Tibial nerve (tissue), 4 donors: Measurements from ENCODE around the gene DNAJC10. TPM values are rescaled to one million over a fixed set of nuclear protein-coding genes. Genes with fewer than 3 reads are reported as not detected.

Experiments used
- DNase-seq, 2 donors: peaks; one replicate each; pipeline ENCODE4 v3.0.0-alpha.2; 2019; ENCODE audit warnings: low spot score in 2 of 2
- H3K27ac ChIP-seq, 4 donors: fragments of 200-600 bp; sonication (generic) in 3 of 4; one replicate each; pipeline ENCODE4 v1.5.1; 2017 to 2019; ENCODE audit warnings: mild to moderate bottlenecking in 1 of 4
- H3K27me3 ChIP-seq, 2 donors: fragments of 200-600 bp; sonication (generic) in 1 of 2; one replicate each; pipeline versions ENCODE4 v1.5.1 to v1.6.0; 2017 to 2019
- H3K36me3 ChIP-seq, 3 donors: fragments of 200-600 bp; sonication (generic); one replicate each; pipeline ENCODE4 v1.5.1; 2018 to 2019
- H3K4me1 ChIP-seq, 4 donors: fragments of 200-600 bp; sonication (generic) in 3 of 4; one replicate each; pipeline ENCODE4 v1.5.1; 2017 to 2019
- H3K4me3 ChIP-seq, 4 donors: fragments of 200-600 bp; sonication (generic) in 3 of 4; one replicate each; pipeline ENCODE4 v1.5.1; 2017 to 2019; ENCODE audit warnings: mild to moderate bottlenecking in 1 of 4, moderate library complexity in 1 of 4
- H3K9me3 ChIP-seq, 4 donors: fragments of 200-600 bp; sonication (generic) in 3 of 4; one replicate each; pipeline ENCODE4 v1.5.1; 2017 to 2019
- EP300 ChIP-seq, 2 donors: sonication (generic); formaldehyde crosslinking; IDR thresholded peaks; one replicate each; pipeline ENCODE4 v1.6.1; 2017; ENCODE audit warnings: antibody characterized with exemption in 2 of 2, mild to moderate bottlenecking in 1 of 2
- POLR2A ChIP-seq, 2 donors: fragments of 450-650 bp; IDR thresholded peaks; one replicate each; pipeline ENCODE4 v1.6.1; 2017; ENCODE audit warnings: antibody characterized with exemption in 2 of 2, mild to moderate bottlenecking in 2 of 2, moderate library complexity in 2 of 2
- WGBS, 2 donors: methylation state at CpG; one replicate each; pipeline ENCODE4 v1.1.5; 2018; 5-methylcytosine and 5-hydroxymethylcytosine counted together
- small RNA-seq: library from RNA; depleted of rRNA; stranded (forward); fragments of <200 nt; gene quantifications from one replicate; pipeline ENCODE3, GENCODE V24; 2016
- total RNA-seq, 4 donors: library from RNA; depleted of rRNA; stranded (reverse); fragments of >200 nt; gene quantifications; one replicate each; pipeline ENCODE4 v1.1.0, GENCODE V29; 2016
- TF ChIP-seq, protein P1 (sequence below), 5 experiments: fragments of 200-600 bp in 3 of 5; fragments of 450-650 bp in 2 of 5; sonication (generic) in 3 of 5; IDR thresholded peaks; one replicate each; pipeline ENCODE4 v1.5.1; 2016 to 2019; ENCODE audit warnings: antibody characterized with exemption in 5 of 5, mild to moderate bottlenecking in 3 of 5, moderate library complexity in 2 of 5

Gene DNAJC10
- total RNA-seq, 4 donors from 2014 or later = 54.7 to 66.3 (median 62.0) TPM

DNA sequence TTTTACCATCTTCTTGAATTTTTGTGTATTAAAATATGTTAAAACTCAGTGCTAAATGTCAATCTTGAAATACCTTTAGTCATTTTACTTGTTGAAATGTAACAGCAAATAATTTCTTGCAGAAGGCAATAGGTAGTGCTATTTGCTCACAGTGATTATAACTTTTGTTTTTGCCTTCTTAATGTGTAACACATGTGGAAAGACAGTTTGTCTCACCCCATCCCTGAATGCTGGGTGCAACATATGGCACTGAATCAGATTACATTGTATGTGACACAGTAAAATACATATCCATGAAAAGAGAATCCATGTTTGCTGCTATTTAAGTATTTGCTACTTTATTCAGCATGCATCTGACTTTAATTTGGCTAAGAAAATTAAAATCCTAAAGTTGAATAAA lies 115.0 kb downstream of the DNAJC10 start:
- Histone ChIP-seq H3K27ac (no peak overlapping the region), H3K9me3 (no peaks in the 10 kb centered on the region), H3K27me3 (no peaks in the 10 kb centered on the region), H3K4me3 (no peak overlapping the region), H3K36me3 (no peaks in the 10 kb centered on the region), H3K4me1 (peaks cover 0 to 3% (median 0%) of the 10 kb centered on the region in 4 donors)
- DNase-seq = no peak
- TF ChIP-seq EP300 (IDR thresholded peaks at IDR 0.05) = no peak
- TF ChIP-seq, protein P1, sequence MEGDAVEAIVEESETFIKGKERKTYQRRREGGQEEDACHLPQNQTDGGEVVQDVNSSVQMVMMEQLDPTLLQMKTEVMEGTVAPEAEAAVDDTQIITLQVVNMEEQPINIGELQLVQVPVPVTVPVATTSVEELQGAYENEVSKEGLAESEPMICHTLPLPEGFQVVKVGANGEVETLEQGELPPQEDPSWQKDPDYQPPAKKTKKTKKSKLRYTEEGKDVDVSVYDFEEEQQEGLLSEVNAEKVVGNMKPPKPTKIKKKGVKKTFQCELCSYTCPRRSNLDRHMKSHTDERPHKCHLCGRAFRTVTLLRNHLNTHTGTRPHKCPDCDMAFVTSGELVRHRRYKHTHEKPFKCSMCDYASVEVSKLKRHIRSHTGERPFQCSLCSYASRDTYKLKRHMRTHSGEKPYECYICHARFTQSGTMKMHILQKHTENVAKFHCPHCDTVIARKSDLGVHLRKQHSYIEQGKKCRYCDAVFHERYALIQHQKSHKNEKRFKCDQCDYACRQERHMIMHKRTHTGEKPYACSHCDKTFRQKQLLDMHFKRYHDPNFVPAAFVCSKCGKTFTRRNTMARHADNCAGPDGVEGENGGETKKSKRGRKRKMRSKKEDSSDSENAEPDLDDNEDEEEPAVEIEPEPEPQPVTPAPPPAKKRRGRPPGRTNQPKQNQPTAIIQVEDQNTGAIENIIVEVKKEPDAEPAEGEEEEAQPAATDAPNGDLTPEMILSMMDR (IDR thresholded peaks at IDR 0.05) = no peak
- TF ChIP-seq POLR2A (IDR thresholded peaks at IDR 0.05) = no peak

DNA sequence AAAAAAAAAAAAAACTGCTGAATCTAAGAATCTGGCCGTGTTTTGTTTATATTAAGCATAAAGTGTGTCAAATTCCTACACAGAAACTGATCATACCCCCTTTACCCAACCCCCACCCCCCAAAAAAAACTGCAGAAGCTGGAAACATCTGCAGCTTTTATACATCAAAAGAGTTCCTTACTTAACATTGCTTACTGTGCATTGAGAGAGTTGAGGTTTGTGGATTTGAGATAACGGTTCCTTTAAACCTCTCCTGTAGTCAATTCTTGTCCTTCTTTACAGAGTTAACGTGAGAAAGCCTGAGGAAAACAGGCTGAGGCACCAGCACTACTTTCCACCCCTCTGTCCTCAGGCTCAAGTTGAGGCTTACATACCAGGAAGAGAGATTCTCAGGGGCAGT lies 115.9 kb downstream of the DNAJC10 start:
- Histone ChIP-seq H3K36me3 (no peaks in the 10 kb centered on the region), H3K27me3 (no peaks in the 10 kb centered on the region), H3K9me3 (no peaks in the 10 kb centered on the region), H3K4me3 (no peak overlapping the region), H3K4me1 (no peaks in the 10 kb centered on the region), H3K27ac (no peak overlapping the region)
- no peak for DNase-seq
- WGBS, 2 donors = 78 to 79% methylated on average over 3 of the region's 3 CpGs
- TF ChIP-seq POLR2A (IDR thresholded peaks at IDR 0.05) (no peak), EP300 (IDR thresholded peaks at IDR 0.05) (no peak)
- TF ChIP-seq, protein P1 (IDR thresholded peaks at IDR 0.05) = no peak

DNA sequence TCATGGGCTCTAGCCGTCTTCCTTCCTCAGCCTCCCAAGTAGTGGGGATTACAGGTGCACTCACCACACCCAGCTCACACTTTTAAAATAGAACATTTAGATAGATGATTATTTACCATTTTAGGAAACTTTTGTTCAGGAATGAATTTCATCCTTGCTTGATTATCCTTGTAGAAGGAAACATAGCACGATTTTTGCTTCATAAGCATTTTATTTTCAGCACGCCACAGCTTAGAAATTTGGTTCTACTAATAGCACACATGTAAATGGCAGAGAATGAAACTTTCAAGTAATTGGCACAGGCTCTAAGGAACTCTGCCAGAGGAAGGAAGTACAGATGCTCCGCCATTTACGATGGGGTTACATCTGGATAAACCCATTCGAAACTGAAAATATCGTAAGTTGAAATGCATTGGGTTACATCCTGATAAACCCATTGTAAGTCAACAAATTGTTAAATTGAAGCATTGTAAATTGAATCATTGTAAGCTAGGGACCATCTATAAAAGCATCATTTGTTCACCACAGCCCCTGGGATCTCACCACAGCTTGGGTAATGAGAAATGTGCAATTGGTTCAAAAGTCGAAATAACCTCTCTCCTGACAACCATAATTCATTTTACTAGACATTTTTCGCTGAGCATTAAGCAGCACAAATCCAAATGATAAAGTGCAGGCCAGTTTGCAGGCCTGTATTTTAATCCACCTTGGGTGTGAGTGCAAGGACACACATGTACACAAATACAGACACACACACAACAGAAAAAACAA lies 117.2 kb downstream of the DNAJC10 start:
- no peak for DNase-seq
- WGBS, 2 donors = 86 to 88% methylated on average over 9 of the region's 9 CpGs

DNA sequence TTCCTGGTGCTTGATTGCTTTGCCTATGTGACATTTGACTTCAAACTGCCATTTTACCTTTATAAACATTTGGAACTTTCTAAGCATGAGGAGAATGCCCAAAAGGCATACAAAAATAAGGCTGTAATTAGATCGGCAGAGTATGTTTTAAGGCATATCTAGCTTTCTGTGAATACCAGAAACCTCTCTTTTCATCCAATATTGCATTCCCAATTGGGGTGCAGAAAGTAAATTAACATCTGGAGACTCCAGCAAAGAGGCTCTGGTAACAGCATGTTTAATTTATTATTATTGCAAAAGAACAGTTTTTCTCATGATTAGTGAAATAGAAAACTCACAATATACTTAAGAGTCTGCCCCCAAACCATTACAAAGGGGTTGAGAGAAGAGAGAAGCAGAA lies 118.2 kb downstream of the DNAJC10 start:
- DNase-seq = no peak
- H3K4me1 ChIP-seq = no peaks in the 10 kb centered on the region
- WGBS, 2 donors = 35 to 47% methylated on average over 1 of the region's 1 CpG
- H3K36me3 ChIP-seq = no peaks in the 10 kb centered on the region
- H3K27ac ChIP-seq = no peak overlapping the region
- TF ChIP-seq, protein P1 (IDR thresholded peaks at IDR 0.05) = no peak
- TF ChIP-seq POLR2A (IDR thresholded peaks at IDR 0.05) (no peak), EP300 (IDR thresholded peaks at IDR 0.05) (no peak)
- H3K9me3 ChIP-seq = no peaks in the 10 kb centered on the region
- H3K27me3 ChIP-seq = no peaks in the 10 kb centered on the region
- no peak overlapping the region for H3K4me3 ChIP-seq

More for the DNA sequence above, 117.2 kb downstream of the DNAJC10 start:
- Histone ChIP-seq H3K4me3 (no peak overlapping the region), H3K27me3 (no peaks in the 10 kb centered on the region), H3K4me1 (no peaks in the 10 kb centered on the region), H3K27ac (no peak overlapping the region), H3K9me3 (no peaks in the 10 kb centered on the region), H3K36me3 (no peaks in the 10 kb centered on the region)
- TF ChIP-seq, protein P1 (IDR thresholded peaks at IDR 0.05) = no peak
- TF ChIP-seq EP300 (IDR thresholded peaks at IDR 0.05) = no peak
- no peak for TF ChIP-seq POLR2A (IDR thresholded peaks at IDR 0.05)

DNA sequence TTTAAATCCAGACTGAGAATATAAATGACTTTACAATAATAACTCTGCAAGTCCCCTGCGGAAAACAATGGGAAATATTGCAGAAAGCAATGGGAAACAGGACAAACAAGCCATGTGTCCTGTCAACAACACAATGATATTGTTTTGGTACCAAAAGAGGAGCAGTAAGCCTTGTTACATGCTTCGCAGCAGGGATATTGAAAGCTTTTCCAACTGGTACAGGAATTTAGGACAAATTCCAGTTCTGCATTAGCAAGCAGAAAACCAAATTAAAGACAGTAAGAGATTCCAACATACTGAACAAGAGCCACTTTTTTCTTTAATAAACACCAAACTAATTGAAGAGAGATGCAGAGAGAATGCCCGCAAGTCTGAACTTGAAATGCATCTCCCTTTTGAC lies 120.4 kb downstream of the DNAJC10 start:
- no peaks in the 10 kb centered on the region for H3K4me1 ChIP-seq
- no peaks in the 10 kb centered on the region for H3K9me3 ChIP-seq
- WGBS, 2 donors = 78 to 80% methylated on average over 3 of the region's 3 CpGs
- TF ChIP-seq EP300 (IDR thresholded peaks at IDR 0.05) (no peak), POLR2A (IDR thresholded peaks at IDR 0.05) (no peak)
- TF ChIP-seq, protein P1 (IDR thresholded peaks at IDR 0.05) = no peak
- H3K36me3 ChIP-seq = no peaks in the 10 kb centered on the region
- DNase-seq = no peak
- no peak overlapping the region for H3K4me3 ChIP-seq
- H3K27ac ChIP-seq = no peak overlapping the region
- no peaks in the 10 kb centered on the region for H3K27me3 ChIP-seq

Small RNAs within 50 kb of the gene (small RNA-seq; reads per million reads assigned to genes)
- gene RF00019 = not detected

Other genes starting within 250 kb of the DNAJC10 start
- gene FRZB, start 150.4 kb downstream of the DNAJC10 start, total RNA-seq = 10 to 100 TPM in 2 of 4 donors, 1 to 10 TPM in 2; 3.0 to 12.8 (median 9.6) TPM